NCI-H2227 treated with DMSO at 0.1 percent for 48 hours (cell line): ENCODE measurements around the gene ELOF1.

Experiments used
- DNase-seq: peaks from one replicate; lab custom pipeline; 2025; lab: John Stamatoyannopoulos, UW

ELOF1 gene

GRCh38 chr19:11535792-11536595 is 23.0 kb downstream of the ELOF1 start:
- DNase-seq = peak; percentile 73

DNA sequence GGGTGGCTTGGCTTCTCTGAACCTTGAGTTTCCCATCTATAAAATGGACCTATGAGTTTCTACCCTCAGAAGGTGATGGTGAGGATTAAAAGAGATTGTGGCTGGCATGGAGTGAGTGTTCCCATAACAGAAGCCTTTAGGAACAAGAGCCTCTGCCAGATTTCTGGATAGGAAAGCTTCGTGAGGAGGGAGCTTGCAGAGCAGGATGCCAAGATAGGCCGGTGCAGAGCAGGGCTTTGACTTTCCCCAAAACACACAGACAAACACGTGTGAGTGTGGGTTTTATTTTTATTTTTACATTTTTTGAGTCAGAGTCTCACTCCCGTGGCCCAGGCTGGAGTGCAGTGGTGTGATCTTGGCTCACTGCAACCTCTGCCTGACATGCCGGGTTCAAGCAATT is 24.1 kb downstream of the ELOF1 start:
- DNase-seq = no peak

DNA sequence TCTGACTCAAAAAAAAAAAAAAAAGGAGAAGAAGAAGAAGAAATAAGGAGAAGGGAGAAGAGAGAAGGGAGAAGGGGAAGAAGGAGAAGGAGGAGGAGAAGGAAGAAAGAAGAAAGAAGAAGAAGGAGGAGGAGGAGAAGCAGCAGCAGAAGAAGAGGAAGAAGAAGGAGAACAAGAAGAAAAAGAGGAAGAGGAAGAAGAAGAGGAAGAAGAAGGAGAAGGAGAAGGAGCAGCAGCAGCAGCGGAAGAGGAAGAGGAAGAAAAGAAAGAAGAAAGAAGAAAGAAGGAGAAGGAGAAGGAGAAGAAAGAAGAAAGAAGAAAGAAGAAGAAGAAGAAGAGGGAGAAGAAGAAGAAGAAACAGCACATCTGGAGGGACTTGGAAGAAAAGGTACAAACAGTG is 24.5 kb downstream of the ELOF1 start:
- DNase-seq = no peak

- DNase-seq = peak; percentile 37
These were observed 28.6 kb downstream of the ELOF1 start for GRCh38 chr19:11530432-11530831.

DNA sequence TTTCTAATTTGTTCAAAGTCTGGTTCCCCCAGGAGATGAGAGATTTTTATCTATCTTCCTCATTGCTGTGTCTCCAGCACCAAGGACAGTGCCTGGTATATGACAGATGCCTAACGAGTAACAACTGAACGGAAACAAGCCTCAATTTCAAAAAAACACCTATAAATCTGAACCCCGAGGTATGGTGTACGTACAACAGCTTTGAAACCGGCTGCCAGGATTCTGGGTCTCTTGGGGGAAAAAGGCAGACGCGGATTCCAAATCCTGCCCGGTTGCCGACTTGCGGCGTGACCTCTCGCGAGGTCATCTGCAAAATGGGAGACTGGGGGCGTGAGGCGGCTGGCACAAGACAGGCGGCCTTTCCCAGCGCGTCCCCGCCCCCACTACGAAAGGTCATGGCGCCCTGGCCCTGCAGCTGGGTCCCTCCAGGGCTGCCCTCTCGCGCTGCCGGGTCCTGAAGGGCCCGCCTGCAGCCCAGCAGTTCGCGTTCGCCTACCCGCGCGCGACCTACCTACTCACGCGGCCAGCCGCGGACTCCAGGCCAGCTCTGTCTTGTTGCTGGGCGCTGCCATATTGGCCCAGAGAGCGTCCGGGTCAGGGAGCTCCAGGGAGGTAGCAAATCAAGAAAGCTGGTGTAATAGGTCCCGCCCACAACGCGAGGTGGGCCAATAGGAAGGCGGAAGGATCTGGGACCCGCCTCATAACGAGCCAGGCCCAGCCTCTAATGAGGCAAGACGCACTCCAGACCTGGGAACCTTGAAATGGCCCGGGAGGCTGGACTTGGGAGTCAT is 30.3 kb downstream of the ELOF1 start, which contains the start of gene ECSIT:
TSS of gene ECSIT (minus strand) at position 584 of the 791 bp plus-strand sequence. CDS start 9,964 bp downstream, outside the sequence.
- DNase-seq = peak; percentile 90

- no peak for DNase-seq
These were observed 39.9 kb downstream of the ELOF1 start for GRCh38 chr19:11519138-11519537.

GRCh38 chr19:11513946-11514345 is 45.1 kb downstream of the ELOF1 start:
- no peak for DNase-seq

DNA sequence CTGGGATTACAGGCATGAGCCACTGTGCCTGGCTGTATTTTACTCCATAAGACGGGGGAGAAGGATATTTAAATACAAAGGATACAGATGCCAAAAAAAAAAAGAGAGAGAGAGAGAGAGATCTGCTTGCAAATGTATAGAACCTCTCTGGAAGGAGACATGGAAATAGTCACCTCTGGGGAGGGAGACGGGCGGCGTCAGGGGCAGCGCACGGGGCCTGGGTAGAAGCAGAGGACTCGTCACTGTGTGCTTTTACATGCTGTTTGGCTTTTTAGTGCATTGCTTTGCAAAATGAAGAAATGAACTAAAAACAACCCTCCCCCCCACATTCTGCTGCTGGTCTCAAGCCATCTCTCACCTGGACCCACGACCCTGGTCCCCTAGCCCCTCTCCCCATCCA is 48.6 kb downstream of the ELOF1 start:
- no peak for DNase-seq

DNA sequence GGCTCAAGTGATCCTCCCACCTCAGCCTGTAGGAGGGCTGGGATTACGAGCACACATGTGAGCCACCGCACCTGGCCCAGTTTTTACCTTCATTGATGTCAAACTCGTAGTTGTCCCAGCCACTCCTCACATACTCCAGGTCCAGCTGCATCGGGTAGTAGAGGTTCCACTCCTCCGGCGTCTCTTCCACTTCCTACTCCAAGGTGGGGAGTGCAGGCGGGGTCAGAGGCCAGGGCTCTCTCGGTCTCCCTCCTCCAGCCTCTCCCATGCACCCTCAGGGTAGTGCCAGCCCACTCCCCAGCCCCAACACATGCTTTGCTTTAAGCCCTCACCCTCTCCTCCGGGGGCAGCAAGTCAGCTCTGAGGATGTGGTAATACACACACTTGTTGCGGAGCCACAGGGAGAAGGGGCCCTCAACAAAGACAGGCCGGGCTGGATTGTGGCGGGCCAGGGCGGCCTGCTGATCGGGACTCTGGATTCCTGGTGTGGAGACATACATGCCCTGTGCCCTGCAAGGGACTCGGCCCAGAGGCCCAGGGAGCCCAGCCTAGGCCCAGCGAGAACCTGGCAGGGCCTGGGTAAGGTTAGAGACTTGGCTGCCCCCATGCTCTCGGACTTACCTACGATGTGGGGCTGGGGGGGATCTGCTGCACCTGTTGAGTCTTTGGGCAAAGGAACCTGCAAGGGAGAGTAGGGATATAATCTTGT is 51.5 kb downstream of the ELOF1 start:
- DNase-seq = no peak

DNA sequence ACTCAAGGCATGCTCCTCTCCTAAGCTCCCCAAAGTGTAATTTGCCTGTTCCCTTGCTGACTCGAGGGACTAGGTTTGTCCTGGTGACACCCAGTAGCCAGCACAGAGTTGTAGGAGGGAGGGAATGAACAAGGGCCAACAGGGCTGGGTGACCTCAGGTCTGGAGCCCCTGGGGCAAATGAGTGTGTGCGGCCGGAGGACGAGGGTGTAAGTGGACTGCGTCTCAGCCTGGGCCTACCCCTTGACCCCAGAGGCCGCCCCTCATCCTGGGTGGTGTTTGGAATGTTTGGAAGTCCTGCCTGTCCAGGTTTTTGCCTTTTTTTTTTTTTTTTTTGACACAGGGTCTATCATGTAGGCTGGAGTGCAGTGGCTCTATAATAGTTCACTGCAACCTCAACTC is 52.1 kb downstream of the ELOF1 start:
- no peak for DNase-seq

GRCh38 chr19:11506101-11506555 is 52.9 kb downstream of the ELOF1 start:
- no peak for DNase-seq

DNA sequence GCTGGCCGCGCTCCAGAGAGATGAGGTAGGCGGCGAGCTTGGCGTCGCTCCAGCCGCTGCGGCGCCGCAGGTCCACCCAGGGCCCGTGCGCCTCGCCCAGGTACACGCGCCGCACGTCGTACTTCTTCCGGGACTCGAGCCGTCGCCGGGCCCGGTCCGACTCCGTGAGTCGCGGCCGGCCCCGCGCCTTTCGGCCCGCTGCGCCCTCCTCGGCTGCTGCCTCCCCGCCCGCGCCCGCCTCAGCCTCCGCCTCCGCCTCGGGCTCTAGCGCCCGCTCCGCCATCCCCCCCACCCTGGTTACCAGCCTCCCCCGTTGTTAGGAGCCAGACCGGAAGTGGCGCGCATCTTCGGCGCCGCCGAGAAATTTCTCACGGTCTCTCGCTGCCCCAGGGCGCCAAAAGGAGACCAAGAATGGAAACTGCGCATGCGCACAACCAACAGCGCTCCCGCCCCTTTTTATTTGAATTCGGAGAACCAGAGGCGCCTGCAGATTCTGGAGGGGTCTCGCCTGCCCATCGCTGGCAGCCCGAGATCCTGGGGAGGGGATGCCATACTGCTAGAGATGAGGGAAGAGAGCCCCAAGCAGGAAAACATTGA is 53.4 kb downstream of the ELOF1 start, which contains the start of gene ZNF653:
TSS of gene ZNF653 (minus strand) at position 336 of the 597 bp plus-strand sequence. CDS start at position 283, 53 bp downstream.
- DNase-seq = peak; percentile 89

GRCh38 chr19:11505032-11505503 is 54.0 kb downstream of the ELOF1 start:
- DNase-seq = peak; percentile 84

GRCh38 chr19:11504502-11505031 is 54.5 kb downstream of the ELOF1 start:
- DNase-seq = no peak
